HepG2 (cell line): Measurements from ENCODE around the gene CBY1.
"Not testable (repeated sequence)": the region's sequence is repeated elsewhere in the genome, so short reads cannot be mapped to it uniquely, and the experiment has no call there.

ENCODE experiments used
- CBX1 ChIP-seq: IDR thresholded peaks from one replicate; pipeline ENCODE4 v1.6.1; 2016; ENCODE audit warnings: antibody characterized with exemption, low read depth
- NFATC3 ChIP-seq: sonication (generic); formaldehyde crosslinking; IDR thresholded peaks from 2 replicates; pipeline ENCODE4 v1.5.1; 2020; ENCODE audit warnings: mild to moderate bottlenecking, missing genetic modification reagents

GRCh38 chr22:38615064-38615405, 41.4 kb upstream of the CBY1 start:
- not testable (repeated sequence) for TF ChIP-seq CBX1; NFATC3 (CRISPR knock-in tag)
